ENCODE results near the gene PRAMEF1.
"Not testable (repeated sequence)": the region's sequence is repeated elsewhere in the genome, so short reads cannot be mapped to it uniquely, and the experiment has no call there.

Gene PRAMEF1

GRCh38 chr1:12776801-12777557 lies 14.2 kb upstream of the PRAMEF1 start:
- DNase-seq, result no peak

- no peak for DNase-seq
Observed at GRCh38 chr1:12778061-12778460, 13.1 kb upstream of the PRAMEF1 start.

- DNase-seq, result no peak
Observed at GRCh38 chr1:12778907-12779306, 12.3 kb upstream of the PRAMEF1 start.

- DNase-seq, result not testable (repeated sequence)
Observed at GRCh38 chr1:12781488-12781887, 9.7 kb upstream of the PRAMEF1 start.

GRCh38 chr1:12783783-12784182 lies 7.4 kb upstream of the PRAMEF1 start:
- DNase-seq, result not testable (repeated sequence)

GRCh38 chr1:12784729-12785128 lies 6.5 kb upstream of the PRAMEF1 start:
- DNase-seq, result not testable (repeated sequence)

GRCh38 chr1:12798911-12799310 lies 7.7 kb downstream of the PRAMEF1 start:
- no peak for DNase-seq

GRCh38 chr1:12799730-12800129 lies 8.5 kb downstream of the PRAMEF1 start:
- DNase-seq, result no peak

- DNase-seq, result no peak
Observed at GRCh38 chr1:12809933-12810332, 18.7 kb downstream of the PRAMEF1 start.

GRCh38 chr1:12810691-12811408 lies 19.7 kb downstream of the PRAMEF1 start:
- DNase-seq, result no peak

- no peak for DNase-seq
Observed at GRCh38 chr1:12811409-12811784, 20.2 kb downstream of the PRAMEF1 start.

GRCh38 chr1:12819061-12819460 lies 27.9 kb downstream of the PRAMEF1 start:
- DNase-seq, result not testable (repeated sequence)

- not testable (repeated sequence) for DNase-seq
Observed at GRCh38 chr1:12831310-12831709, 40.1 kb downstream of the PRAMEF1 start, which contains the start of gene PRAMEF11. Gene PRAMEF11, minus strand, starts transcription at chr1:12831410. Its CDS starts 2,621 bp downstream, at chr1:12828789.

- DNase-seq, result not testable (repeated sequence)
Observed at GRCh38 chr1:12833251-12833650, 42.1 kb downstream of the PRAMEF1 start.
